ENCODE results near the gene TBX21.
A peak's percentile ranks its signal among the peaks of the same experiment; 100 is the strongest.

The TBX21 gene

GRCh38 chr17:47698749-47699535 is 34.1 kb upstream of the TBX21 start:
- peak in 1 of 2 experiments; percentile 39 for DNase-seq

GRCh38 chr17:47699536-47699840 is 33.5 kb upstream of the TBX21 start:
- DNase-seq: no peak

- DNase-seq: no peak
These were observed 32.3 kb upstream of the TBX21 start for GRCh38 chr17:47700471-47701449.

DNA sequence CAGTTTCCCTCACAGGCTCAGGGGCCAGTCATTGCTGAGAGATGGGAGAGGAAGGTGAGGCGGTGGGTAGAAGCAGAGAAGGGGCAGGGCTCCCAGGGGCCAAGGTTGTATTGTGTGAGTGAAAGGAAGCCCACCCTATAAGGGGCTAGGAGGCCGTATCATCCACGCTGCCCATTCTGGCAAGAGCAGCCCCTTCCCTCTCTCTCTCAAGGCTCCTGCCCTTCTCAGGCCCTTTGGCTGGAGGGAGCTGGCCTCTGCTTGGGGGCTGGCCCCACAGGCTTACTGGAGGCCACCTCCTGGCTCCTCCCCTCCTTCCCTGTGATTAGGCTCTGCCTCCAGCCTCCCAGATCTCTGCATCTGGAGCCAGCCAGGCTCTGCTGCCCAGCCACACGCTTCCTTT is 31.4 kb upstream of the TBX21 start:
- no peak for DNase-seq

GRCh38 chr17:47702391-47702995 is 30.5 kb upstream of the TBX21 start:
- DNase-seq: no peak

DNA sequence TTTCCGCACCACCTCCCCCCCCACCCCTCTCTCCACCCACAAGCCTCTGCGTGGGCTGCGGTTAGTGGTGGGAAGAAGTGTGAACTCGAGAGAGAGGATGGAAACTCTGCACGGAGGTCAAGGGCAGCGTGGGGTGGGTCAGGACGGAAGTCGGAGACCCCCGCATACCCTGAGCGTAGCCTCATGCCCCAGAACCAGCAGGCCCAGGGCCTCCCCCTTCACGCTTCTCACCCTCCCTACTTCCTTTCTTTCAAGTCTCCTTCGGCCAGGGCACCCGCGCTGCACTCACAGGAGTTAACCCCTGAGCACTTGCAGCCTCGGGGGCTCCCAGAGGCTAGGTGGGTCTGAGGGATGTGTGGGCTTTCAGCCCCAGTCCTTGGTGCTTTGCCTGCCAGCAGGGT is 29.8 kb upstream of the TBX21 start:
- DNase-seq: no peak

GRCh38 chr17:47703671-47704070 is 29.4 kb upstream of the TBX21 start:
- no peak for DNase-seq

- no peak for DNase-seq
These were observed 28.9 kb upstream of the TBX21 start for GRCh38 chr17:47704116-47704515.

- no peak for DNase-seq
These were observed 28.3 kb upstream of the TBX21 start for GRCh38 chr17:47704736-47705135.

- no peak for DNase-seq
These were observed 27.2 kb upstream of the TBX21 start for GRCh38 chr17:47705536-47706530.

GRCh38 chr17:47707056-47707804 is 25.8 kb upstream of the TBX21 start:
- no peak for DNase-seq

DNA sequence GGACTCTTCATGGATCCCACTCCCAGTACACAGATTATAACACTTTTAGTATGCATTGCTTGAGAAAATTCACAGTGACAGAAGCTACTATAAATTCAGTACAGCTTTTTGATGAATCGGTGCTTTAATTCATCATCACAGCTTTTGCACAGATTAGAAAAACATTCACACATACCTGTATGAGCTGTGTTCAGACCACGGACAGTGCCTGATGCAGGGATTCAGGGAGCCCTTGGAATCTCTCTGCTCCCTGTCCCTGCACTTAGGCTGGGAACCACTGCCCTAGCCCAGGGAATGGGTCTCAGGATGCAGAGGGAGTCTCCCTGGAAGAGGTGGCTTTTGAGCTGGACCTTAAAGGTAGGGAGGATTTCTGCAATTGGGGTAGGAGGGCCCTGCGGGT is 25.2 kb upstream of the TBX21 start:
- DNase-seq: no peak

- DNase-seq: no peak
These were observed 24.6 kb upstream of the TBX21 start for GRCh38 chr17:47708312-47708863.

DNA sequence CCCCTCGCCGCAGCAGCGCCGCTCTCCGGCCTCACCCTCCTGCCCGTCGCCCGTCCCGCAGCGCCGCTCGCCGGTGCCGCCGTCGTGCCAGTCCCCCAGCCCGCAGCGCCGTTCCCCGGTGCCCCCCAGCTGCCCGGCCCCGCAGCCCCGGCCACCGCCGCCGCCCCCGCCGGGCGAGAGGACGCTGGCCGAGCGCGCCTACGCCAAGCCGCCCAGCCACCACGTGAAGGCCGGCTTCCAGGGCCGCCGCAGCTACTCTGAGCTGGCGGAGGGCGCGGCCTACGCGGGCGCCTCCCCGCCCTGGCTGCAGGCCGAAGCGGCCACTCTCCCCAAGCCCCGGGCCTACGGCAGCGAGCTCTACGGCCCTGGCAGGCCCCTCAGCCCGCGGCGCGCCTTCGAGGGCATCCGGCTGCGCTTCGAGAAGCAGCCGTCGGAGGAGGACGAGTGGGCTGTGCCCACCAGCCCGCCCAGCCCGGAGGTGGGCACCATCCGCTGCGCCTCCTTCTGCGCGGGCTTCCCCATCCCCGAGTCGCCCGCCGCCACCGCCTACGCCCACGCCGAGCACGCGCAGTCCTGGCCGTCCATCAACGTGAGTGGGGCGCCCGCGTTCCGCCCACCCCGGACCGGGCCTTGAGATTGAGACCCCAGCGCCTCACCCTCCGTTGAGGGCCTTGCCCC is 24.0 kb upstream of the TBX21 start:
- no peak for DNase-seq

- DNase-seq: no peak
These were observed 23.4 kb upstream of the TBX21 start for GRCh38 chr17:47709594-47709993.

DNA sequence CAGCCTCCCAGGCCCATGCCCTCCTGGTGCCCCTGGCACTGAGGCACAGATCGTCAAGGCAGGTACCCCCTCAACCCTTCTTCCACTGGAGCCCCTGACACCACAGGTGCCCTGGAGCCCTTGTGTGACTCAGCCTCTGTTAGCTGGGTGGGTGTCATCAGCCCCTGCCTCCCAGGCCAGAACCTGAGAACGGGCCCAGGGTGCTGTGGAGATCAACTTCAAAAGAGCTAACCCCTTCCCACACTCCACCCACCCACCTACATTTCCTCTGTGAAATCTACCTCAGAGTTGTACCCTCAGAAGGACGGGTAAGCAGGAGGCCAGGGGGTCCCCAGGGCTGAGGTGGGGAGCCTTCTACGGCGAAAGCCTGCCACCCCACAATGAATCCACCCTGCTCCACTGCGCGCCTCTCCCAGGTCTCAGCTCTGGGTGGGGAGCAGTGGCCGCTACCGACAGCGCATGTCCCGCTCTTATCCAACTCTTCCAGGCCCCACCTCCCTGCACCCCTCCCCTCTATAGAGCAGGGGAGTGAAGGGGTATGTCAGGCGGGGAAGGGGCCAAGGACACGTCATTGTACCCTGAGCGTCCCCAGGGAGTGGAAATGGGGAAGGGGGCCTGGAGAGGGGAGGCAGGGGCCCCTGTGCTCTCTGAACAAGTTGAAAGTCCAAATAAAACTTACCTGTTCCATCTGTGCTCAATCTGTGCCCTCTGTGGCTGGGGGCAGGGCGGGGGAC is 21.5 kb upstream of the TBX21 start:
- DNase-seq: no peak

DNA sequence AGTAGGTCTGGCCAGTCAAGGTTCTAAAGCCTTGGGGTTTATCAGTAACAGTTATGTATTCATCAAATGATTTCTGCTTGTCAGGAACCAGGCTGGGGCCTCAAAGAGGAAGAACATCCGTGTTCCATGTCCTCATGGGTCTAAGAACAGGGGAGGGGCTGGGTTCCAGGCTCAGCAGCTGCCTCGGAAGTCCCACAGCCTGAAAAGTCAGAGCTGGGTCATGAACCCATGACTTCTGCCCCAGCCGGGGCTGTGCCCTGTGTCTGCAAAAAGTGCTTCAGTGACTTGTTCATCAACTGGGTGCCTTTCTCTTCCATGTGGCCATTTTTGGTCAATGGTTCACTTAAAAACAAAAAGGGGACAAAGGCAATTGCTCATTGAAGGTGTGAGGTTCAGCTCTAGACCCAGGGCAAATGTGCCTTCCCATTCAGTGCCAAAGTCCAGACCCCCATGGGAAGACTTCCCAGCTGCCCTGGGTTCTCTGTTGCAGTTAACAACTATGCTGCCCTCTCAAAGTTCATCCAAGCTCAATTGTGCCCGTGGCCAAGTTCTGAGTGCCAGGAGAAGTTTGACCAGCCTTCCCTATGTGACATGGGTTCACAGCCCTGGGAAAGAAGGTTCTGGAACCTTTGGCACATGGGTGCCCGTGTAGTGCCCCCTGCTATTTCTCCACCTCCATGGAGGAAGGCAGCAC is 20.6 kb upstream of the TBX21 start:
- no peak for DNase-seq

- DNase-seq: no peak
These were observed 18.9 kb upstream of the TBX21 start for GRCh38 chr17:47713980-47714700.
